GM12872 (cell line): ENCODE data around the gene LIPT1.

Source experiments
- CTCF ChIP-seq: IDR thresholded peaks from 3 replicates; pipeline ENCODE4 v1.5.1; 2011; ENCODE audit warnings: low read depth, mild to moderate bottlenecking, low read length, moderate library complexity; ENCODE audit not compliant: insufficient read depth

LIPT1 gene

GRCh38 chr2:99140056-99140859 lies 14.5 kb upstream of the LIPT1 start:
- no peak for TF ChIP-seq CTCF

GRCh38 chr2:99140860-99141109 lies 14.0 kb upstream of the LIPT1 start:
- no peak for TF ChIP-seq CTCF

GRCh38 chr2:99141110-99142108 lies 13.4 kb upstream of the LIPT1 start, which contains the start of gene C2orf15:
Gene C2orf15 (plus strand): TSS chr2:99141707. CDS start chr2:99150559, 8,852 bp downstream.
- TF ChIP-seq CTCF, result no peak

DNA sequence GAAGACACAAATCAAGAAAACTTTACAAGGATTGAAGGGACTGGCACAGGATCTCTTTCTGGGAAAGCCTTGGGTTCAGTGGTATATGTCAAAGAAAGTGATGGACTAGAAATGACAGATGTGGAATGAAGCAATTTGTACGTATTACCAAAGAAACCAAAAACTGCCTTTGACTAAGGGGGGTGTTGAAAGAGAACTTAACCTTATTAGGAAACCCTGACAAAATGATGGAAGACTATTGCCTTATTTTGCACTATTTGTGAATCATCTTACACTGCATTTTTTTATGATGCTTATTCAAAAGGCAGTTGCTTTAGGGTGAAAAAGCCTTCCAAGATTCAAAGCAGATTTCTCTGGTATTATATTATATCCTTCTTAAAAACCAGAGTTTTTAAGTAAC lies 4.1 kb upstream of the LIPT1 start:
- TF ChIP-seq CTCF, result no peak

DNA sequence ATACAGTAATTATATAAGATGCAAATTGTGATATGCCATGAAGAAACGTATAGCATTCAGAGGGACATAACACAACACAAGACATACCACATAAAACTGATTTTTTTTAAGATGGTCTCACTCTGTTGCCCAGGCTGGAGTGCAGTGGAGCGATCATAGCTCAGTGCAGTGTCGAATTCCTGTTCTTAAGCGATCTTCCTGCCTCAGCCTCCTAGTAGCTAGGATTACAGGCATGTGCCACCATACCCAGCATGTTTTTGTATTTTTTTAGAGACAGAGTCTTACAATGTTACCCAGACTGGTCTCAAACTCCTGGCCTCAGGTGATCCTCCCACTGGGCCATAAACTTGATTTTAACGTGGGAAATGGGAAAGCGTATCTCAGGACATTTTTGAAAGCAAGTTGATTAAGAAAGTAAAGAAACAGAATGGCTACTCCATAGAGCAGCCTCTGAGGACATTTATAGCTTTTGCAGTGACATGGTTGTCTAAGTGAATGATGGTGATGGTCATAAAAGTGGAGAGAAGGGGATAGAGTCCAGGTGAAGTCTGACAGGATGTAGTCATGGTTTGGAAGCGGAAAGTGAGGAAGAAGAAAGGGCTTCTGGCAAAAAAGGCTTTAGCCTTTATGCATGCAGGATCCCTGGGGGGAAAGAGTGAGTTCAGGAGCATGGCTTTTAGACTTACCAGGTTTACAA lies 2.4 kb upstream of the LIPT1 start:
- no peak for TF ChIP-seq CTCF

DNA sequence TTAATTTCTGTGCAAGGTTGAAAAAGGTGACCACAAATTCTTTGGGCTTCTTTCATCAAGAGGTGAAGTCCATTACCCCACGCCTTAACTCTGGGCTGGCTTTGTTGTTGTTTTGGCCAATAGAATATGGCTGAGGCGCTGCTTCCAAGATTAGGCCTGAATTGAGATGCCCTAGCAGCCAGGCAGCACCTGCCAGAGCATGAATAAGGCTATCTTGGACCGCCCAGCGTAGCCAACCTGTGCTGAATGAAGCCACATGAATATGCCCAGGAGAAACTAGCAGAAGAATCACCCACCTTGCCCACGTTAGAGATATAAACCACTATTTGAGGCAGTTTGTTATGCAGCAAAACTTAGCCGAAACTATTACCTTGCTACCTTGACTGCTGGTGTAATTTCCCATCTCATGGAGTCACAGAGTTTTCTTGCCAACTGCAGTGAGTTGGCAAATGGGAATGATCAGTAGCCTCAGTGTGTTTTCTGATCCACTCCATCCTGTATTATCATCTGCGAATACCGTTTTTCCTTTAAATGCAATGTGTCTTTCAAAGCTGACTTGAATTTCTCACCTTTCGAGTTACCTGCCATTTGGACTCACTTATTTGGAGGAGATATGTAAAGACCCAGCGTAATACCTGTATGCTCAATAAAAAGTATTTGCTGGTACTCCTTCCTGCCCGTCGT lies 704 bp upstream of the LIPT1 start:
- TF ChIP-seq CTCF, result no peak
